ENCODE measurements around the gene LTBP2. TPM values are rescaled to one million over a fixed set of nuclear protein-coding genes. Genes with fewer than 3 reads are reported as not detected.
A peak's percentile ranks its signal among the peaks of the same experiment; 100 is the strongest.
"Not testable (repeated sequence)": the region's sequence is repeated elsewhere in the genome, so short reads cannot be mapped to it uniquely, and the experiment has no call there.

LTBP2 gene
- total RNA-seq, 2 experiments from 2014 or later = 0.10 to 0.31 TPM

- no peaks in the 10 kb centered on the region for H3K9me3 Mint-ChIP-seq
- no peaks in the 10 kb centered on the region for H3K4me1 Mint-ChIP-seq (ENCODE audit: low read depth)
- POLR2A ChIA-PET = no interaction called here
- no peak overlapping the region for H3K27ac Mint-ChIP-seq
- CTCF ChIA-PET = no interaction called here
- no peak for DNase-seq
- H3K4me3 Mint-ChIP-seq = no peak overlapping the region
- peaks cover 4% of the 10 kb centered on the region for H3K27me3 Mint-ChIP-seq
- H3K36me3 Mint-ChIP-seq = no peaks in the 10 kb centered on the region
- intact Hi-C loops (cut with micrococcal nuclease) = no loop called here
Observed at GRCh38 chr14:74464785-74465184, 147.3 kb downstream of the LTBP2 start.

GRCh38 chr14:74463697-74464096 is 148.3 kb downstream of the LTBP2 start:
- CTCF ChIA-PET = interaction anchor here (0.7 kb wide), 1 partner anchor 15 kb away, joined by 3 read pairs; no protein-coding TSS in a partner anchor
- Mint-ChIP-seq H3K4me1 (ENCODE audit: low read depth) (no peaks in the 10 kb centered on the region), H3K9me3 (no peaks in the 10 kb centered on the region), H3K36me3 (no peaks in the 10 kb centered on the region), H3K27me3 (peaks cover 6% of the 10 kb centered on the region), H3K4me3 (no peak overlapping the region), H3K27ac (no peak overlapping the region)
- POLR2A ChIA-PET = no interaction called here
- intact Hi-C loops (cut with micrococcal nuclease) = no loop called here
- no peak for DNase-seq

GRCh38 chr14:74462993-74463392 is 149.0 kb downstream of the LTBP2 start:
- CTCF ChIA-PET = no interaction called here
- no peaks in the 10 kb centered on the region for H3K9me3 Mint-ChIP-seq
- DNase-seq = no peak
- intact Hi-C loops (cut with micrococcal nuclease) = no loop called here
- peaks cover 6% of the 10 kb centered on the region for H3K27me3 Mint-ChIP-seq
- POLR2A ChIA-PET = no interaction called here
- H3K4me3 Mint-ChIP-seq = no peak overlapping the region
- H3K4me1 Mint-ChIP-seq (ENCODE audit: low read depth) = no peaks in the 10 kb centered on the region
- no peak overlapping the region for H3K27ac Mint-ChIP-seq
- no peaks in the 10 kb centered on the region for H3K36me3 Mint-ChIP-seq

- CTCF ChIA-PET = no interaction called here
Observed at GRCh38 chr14:74459976-74460375, 152.1 kb downstream of the LTBP2 start.

GRCh38 chr14:74459289-74459946 is 152.6 kb downstream of the LTBP2 start:
- ChIA-PET CTCF (interaction anchor here (0.6 kb wide), 1 partner anchor 130 kb away, joined by 3 read pairs; no protein-coding TSS in a partner anchor), POLR2A (no interaction called here)
- H3K27ac Mint-ChIP-seq = no peak overlapping the region

More at GRCh38 chr14:74459976-74460375, 152.1 kb downstream of the LTBP2 start:
- Mint-ChIP-seq H3K4me1 (ENCODE audit: low read depth) (no peaks in the 10 kb centered on the region), H3K9me3 (no peaks in the 10 kb centered on the region), H3K27me3 (peaks cover 6% of the 10 kb centered on the region), H3K36me3 (no peaks in the 10 kb centered on the region), H3K4me3 (no peak overlapping the region), H3K27ac (no peak overlapping the region)
- no peak for DNase-seq
- POLR2A ChIA-PET = no interaction called here
- intact Hi-C loops (cut with micrococcal nuclease) = no loop called here

GRCh38 chr14:74457565-74457895 is 154.5 kb downstream of the LTBP2 start:
- H3K4me3 Mint-ChIP-seq = no peak overlapping the region
- DNase-seq = no peak
- no peaks in the 10 kb centered on the region for H3K36me3 Mint-ChIP-seq
- no peaks in the 10 kb centered on the region for H3K4me1 Mint-ChIP-seq (ENCODE audit: low read depth)
- CTCF ChIA-PET = interaction anchor here (0.6 to 1.0 kb wide), 2 partner anchors 48 to 85 kb away, joined by 3 to 5 read pairs; no protein-coding TSS in a partner anchor
- POLR2A ChIA-PET = no interaction called here
- H3K27ac Mint-ChIP-seq = no peak overlapping the region
- intact Hi-C loops (cut with micrococcal nuclease) = no loop called here
- no peaks in the 10 kb centered on the region for H3K9me3 Mint-ChIP-seq
- peaks cover 6% of the 10 kb centered on the region for H3K27me3 Mint-ChIP-seq

More at GRCh38 chr14:74459289-74459946, 152.6 kb downstream of the LTBP2 start:
- Mint-ChIP-seq H3K36me3 (no peaks in the 10 kb centered on the region), H3K9me3 (no peaks in the 10 kb centered on the region), H3K4me1 (ENCODE audit: low read depth) (no peaks in the 10 kb centered on the region), H3K4me3 (no peak overlapping the region), H3K27me3 (peaks cover 6% of the 10 kb centered on the region)
- intact Hi-C loops (cut with micrococcal nuclease) = no loop called here
- peak; percentile 47 for DNase-seq

- no peaks in the 10 kb centered on the region for H3K9me3 Mint-ChIP-seq
- intact Hi-C loops (cut with micrococcal nuclease) = no loop called here
- no peak overlapping the region for H3K4me3 Mint-ChIP-seq
- no peak overlapping the region for H3K27ac Mint-ChIP-seq
- POLR2A ChIA-PET = no interaction called here
- CTCF ChIA-PET = interaction anchor here (0.6 to 1.0 kb wide), 2 partner anchors 49 to 85 kb away, joined by 3 to 5 read pairs; no protein-coding TSS in a partner anchor
- H3K27me3 Mint-ChIP-seq = peaks cover 6% of the 10 kb centered on the region
- H3K36me3 Mint-ChIP-seq = no peaks in the 10 kb centered on the region
- DNase-seq = no peak
- H3K4me1 Mint-ChIP-seq (ENCODE audit: low read depth) = no peaks in the 10 kb centered on the region
Observed at GRCh38 chr14:74456684-74457564, 155.1 kb downstream of the LTBP2 start.

GRCh38 chr14:74454397-74454796 is 157.6 kb downstream of the LTBP2 start:
- intact Hi-C loops (cut with micrococcal nuclease); H3K36me3 Mint-ChIP-seq; H3K4me1 Mint-ChIP-seq (ENCODE audit: low read depth); H3K27ac Mint-ChIP-seq; POLR2A ChIA-PET; H3K27me3 Mint-ChIP-seq; CTCF ChIA-PET; H3K9me3 Mint-ChIP-seq; DNase-seq; H3K4me3 Mint-ChIP-seq: not testable (repeated sequence)

Other genes starting within 250 kb of the LTBP2 start
- not detected for gene SYNDIG1L, start 186.0 kb downstream of the LTBP2 start, total RNA-seq
- 10 to 100 TPM; 44.6 to 46.3 TPM for gene NPC2, start 118.9 kb downstream of the LTBP2 start, total RNA-seq
- gene ISCA2, start 118.5 kb downstream of the LTBP2 start, total RNA-seq = 10 to 100 TPM; 33.6 to 35.2 TPM
- gene AREL1, start 100.8 kb upstream of the LTBP2 start, total RNA-seq = 10 to 100 TPM; 31.9 to 34.6 TPM
- gene FCF1, start 100.9 kb upstream of the LTBP2 start, total RNA-seq = 10 to 100 TPM; 72.1 to 72.5 TPM
- 10 to 100 TPM; 46.3 to 51.8 TPM for gene YLPM1, start 151.1 kb upstream of the LTBP2 start, total RNA-seq